ENCODE data around the gene SLC25A46.
A peak's percentile ranks its signal among the peaks of the same experiment; 100 is the strongest.
"Not testable (repeated sequence)": the region's sequence is repeated elsewhere in the genome, so short reads cannot be mapped to it uniquely, and the experiment has no call there.

SLC25A46 gene

GRCh38 chr5:110738812-110739651, at the start of gene SLC25A46:
TSS of gene SLC25A46 (plus strand) at chr5:110739007. CDS start at chr5:110739120, 113 bp downstream.
- Histone ChIP-seq H3K4me2 (ENCODE audit: low read length) (peak within 1 kb of the TSS; percentile 85), H3K4me1 (no peaks in the 10 kb centered on the region), H3K36me3 (ENCODE audit: control insufficient read depth, insufficient read depth, low read length) (no peaks in the 10 kb centered on the region), H3K9me3 (ENCODE audit: control insufficient read depth, low read length) (no peaks in the 10 kb centered on the region), H3K9ac (peak within 1 kb of the TSS; percentile 44), H2AFZ (peak within 1 kb of the TSS; percentile 89), H3K27me3 (ENCODE audit: control insufficient read depth, insufficient read depth, low read length) (no peaks in the 10 kb centered on the region), H3K4me3 (ENCODE audit: low read depth, low read length) (peak within 1 kb of the TSS; percentile 77), H3K27ac (peak within 1 kb of the TSS; percentile 78), H3K79me2 (no peaks in the 10 kb centered on the region)
- TF ChIP-seq, protein P1, sequence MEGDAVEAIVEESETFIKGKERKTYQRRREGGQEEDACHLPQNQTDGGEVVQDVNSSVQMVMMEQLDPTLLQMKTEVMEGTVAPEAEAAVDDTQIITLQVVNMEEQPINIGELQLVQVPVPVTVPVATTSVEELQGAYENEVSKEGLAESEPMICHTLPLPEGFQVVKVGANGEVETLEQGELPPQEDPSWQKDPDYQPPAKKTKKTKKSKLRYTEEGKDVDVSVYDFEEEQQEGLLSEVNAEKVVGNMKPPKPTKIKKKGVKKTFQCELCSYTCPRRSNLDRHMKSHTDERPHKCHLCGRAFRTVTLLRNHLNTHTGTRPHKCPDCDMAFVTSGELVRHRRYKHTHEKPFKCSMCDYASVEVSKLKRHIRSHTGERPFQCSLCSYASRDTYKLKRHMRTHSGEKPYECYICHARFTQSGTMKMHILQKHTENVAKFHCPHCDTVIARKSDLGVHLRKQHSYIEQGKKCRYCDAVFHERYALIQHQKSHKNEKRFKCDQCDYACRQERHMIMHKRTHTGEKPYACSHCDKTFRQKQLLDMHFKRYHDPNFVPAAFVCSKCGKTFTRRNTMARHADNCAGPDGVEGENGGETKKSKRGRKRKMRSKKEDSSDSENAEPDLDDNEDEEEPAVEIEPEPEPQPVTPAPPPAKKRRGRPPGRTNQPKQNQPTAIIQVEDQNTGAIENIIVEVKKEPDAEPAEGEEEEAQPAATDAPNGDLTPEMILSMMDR (IDR thresholded peaks at IDR 0.05): no peak

DNA sequence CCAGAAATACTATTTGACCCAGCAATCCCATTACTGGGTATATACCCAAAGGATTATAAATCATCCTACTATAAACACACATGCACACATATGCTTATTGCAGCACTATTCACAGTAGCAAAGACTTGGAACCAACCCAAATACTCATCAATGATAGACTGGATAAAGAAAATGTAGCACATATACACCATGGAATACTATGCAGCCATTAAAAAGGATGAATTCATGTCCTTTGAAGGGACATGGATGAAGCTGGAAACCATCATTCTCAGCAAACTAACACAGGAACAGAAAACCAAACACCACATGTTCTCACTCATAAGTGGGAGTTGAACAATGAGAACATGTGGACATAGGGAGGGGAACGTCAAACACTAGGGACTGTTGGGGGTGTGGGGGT, 48.2 kb upstream of the SLC25A46 start:
- H3K4me1 ChIP-seq; H3K79me2 ChIP-seq; H3K4me3 ChIP-seq (ENCODE audit: low read depth, low read length); H3K27ac ChIP-seq; H3K9me3 ChIP-seq (ENCODE audit: control insufficient read depth, low read length); H2AFZ ChIP-seq; H3K9ac ChIP-seq; H3K27me3 ChIP-seq (ENCODE audit: control insufficient read depth, insufficient read depth, low read length); H3K4me2 ChIP-seq (ENCODE audit: low read length); H3K36me3 ChIP-seq (ENCODE audit: control insufficient read depth, insufficient read depth, low read length): not testable (repeated sequence)

DNA sequence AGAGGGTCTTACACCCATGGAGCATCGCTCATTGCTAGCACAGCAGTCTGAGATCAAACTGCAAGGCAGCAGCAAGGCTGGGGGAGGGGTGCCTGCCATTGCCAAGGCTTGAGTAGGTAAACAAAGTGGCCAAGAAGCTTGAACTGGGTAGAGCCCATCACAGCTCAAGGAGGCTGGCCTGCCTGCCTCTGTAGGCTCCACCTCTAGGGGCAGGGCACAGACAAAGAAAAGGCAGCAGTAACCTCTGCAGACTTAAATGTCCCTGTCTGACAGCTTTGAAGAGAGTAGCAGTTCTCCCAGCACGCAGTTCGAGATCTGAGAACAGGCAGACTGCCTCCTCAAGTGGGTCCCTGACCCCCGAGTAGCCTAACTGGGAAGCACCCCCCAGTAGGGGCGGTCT, 46.1 kb upstream of the SLC25A46 start:
- not testable (repeated sequence) for H3K27ac ChIP-seq; H3K9ac ChIP-seq; H3K36me3 ChIP-seq (ENCODE audit: control insufficient read depth, insufficient read depth, low read length); H3K9me3 ChIP-seq (ENCODE audit: control insufficient read depth, low read length); H2AFZ ChIP-seq; H3K79me2 ChIP-seq; H3K4me1 ChIP-seq; H3K27me3 ChIP-seq (ENCODE audit: control insufficient read depth, insufficient read depth, low read length); H3K4me2 ChIP-seq (ENCODE audit: low read length); H3K4me3 ChIP-seq (ENCODE audit: low read depth, low read length)

DNA sequence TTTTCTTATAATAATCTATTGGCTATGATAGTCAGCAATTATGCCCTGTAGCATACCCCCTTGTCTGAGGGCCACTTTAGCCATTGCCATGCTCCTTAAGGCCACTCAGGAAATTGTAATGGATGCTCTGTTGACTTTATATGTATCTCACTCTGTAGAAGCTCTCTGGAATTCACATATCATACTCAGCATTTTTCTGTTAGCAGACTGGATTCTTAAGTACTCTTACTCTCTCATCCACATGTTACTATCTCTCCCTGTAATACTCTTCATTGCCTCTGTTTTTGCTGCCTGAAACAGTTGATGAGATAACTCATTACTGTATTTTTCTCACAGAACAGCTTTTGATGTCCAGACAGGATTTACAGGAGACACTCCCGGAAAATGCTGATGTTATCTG, 36.5 kb upstream of the SLC25A46 start:
- Histone ChIP-seq H3K36me3 (ENCODE audit: control insufficient read depth, insufficient read depth, low read length) (no peaks in the 10 kb centered on the region), H3K4me1 (no peaks in the 10 kb centered on the region), H2AFZ (no peak overlapping the region), H3K27ac (no peak overlapping the region), H3K27me3 (ENCODE audit: control insufficient read depth, insufficient read depth, low read length) (no peaks in the 10 kb centered on the region), H3K4me2 (ENCODE audit: low read length) (no peak overlapping the region), H3K4me3 (ENCODE audit: low read depth, low read length) (no peak overlapping the region), H3K9me3 (ENCODE audit: control insufficient read depth, low read length) (no peaks in the 10 kb centered on the region), H3K9ac (no peak overlapping the region), H3K79me2 (no peaks in the 10 kb centered on the region)
- TF ChIP-seq, protein P1 (IDR thresholded peaks at IDR 0.05): no peak

GRCh38 chr5:110702704-110703103, 36.1 kb upstream of the SLC25A46 start:
- Histone ChIP-seq H3K27ac (no peak overlapping the region), H3K36me3 (ENCODE audit: control insufficient read depth, insufficient read depth, low read length) (no peaks in the 10 kb centered on the region), H3K9me3 (ENCODE audit: control insufficient read depth, low read length) (no peaks in the 10 kb centered on the region), H3K27me3 (ENCODE audit: control insufficient read depth, insufficient read depth, low read length) (no peaks in the 10 kb centered on the region), H3K4me2 (ENCODE audit: low read length) (no peak overlapping the region), H3K4me1 (no peaks in the 10 kb centered on the region), H3K9ac (no peak overlapping the region), H3K4me3 (ENCODE audit: low read depth, low read length) (no peak overlapping the region), H3K79me2 (no peaks in the 10 kb centered on the region), H2AFZ (no peak overlapping the region)
- TF ChIP-seq, protein P1 (IDR thresholded peaks at IDR 0.05): no peak

Measured in parathyroid adenoma (tissue), 2 donors.